GM12878 (cell line): ENCODE results near the gene CARD19. TPM values are rescaled to one million over a fixed set of nuclear protein-coding genes. Genes with fewer than 3 reads are reported as not detected.

Experiments used
- ATAC-seq: fragments of 200-7000 bp; cut with Tn5 transposase; 3 replicates; pipeline ENCODE4 v1.9.1; 2020; ENCODE audit warnings: mild to moderate bottlenecking, moderate library complexity
- BruUV-seq: library from RNA; stranded (reverse); fragments of 400-500 nt; replicated peaks from 2 replicates; lab custom pipeline; 2021; lab: Mats Ljungman, UMichigan
- CTCF ChIA-PET: fragments of 300-600 bp; sonication (Branson Sonifier 250); formaldehyde crosslinking; extraction: SDS; loops from one replicate; lab custom pipeline; 2021; ENCODE audit warnings: inconsistent platforms; lab: Yijun Ruan, JAX
- POLR2A ChIA-PET: fragments of 350-600 bp; formaldehyde crosslinking; extraction: SDS; loops from one replicate; lab custom pipeline; 2021; ENCODE audit warnings: inconsistent platforms; lab: Charles Lee
- RAD21 ChIA-PET: fragments of 300-600 bp; sonication (Branson Sonifier 250); formaldehyde crosslinking; loops from one replicate; lab custom pipeline; 2023; ENCODE audit warnings: antibody characterized with exemption; ENCODE audit not compliant: unreplicated experiment; lab: Charles Lee
- SMC1A ChIA-PET: fragments of 300-600 bp; sonication (Branson Sonifier 250); formaldehyde crosslinking; loops from one replicate; lab custom pipeline; 2023; ENCODE audit not compliant: unreplicated experiment, uncharacterized antibody; lab: Charles Lee
- DNase-seq: peaks from one replicate; pipeline ENCODE4 v3.0.0-alpha.2; 2011; ENCODE audit warnings: low read depth, low spot score
- FAIRE-seq: peaks from 3 replicates; lab custom pipeline; 2011; peaks lifted over from hg19 to GRCh38; lab: Jason Lieb, UNC
- H2AFZ ChIP-seq: 2 replicates; pipeline ENCODE4 v1.6.0; 2011; ENCODE audit warnings: low read depth, low read length, control low read depth; ENCODE audit not compliant: control insufficient read depth
- H3K27ac ChIP-seq: 2 replicates; pipeline ENCODE4 v1.5.1; 2011; ENCODE audit warnings: control low read depth; ENCODE audit not compliant: control insufficient read depth, insufficient read depth
- H3K27me3 ChIP-seq, 2 experiments: replicated peaks in 1 of 2; 2 replicates each; pipeline versions ENCODE4 v1.6.0 to v1.6.1; 2011; ENCODE audit warnings: low read length in 1 of 2; ENCODE audit not compliant: control insufficient read depth in 2 of 2, insufficient read depth in 2 of 2
- H3K36me3 ChIP-seq, 2 experiments: 2 replicates each; pipeline ENCODE4 v1.5.1; 2011; ENCODE audit warnings: low read length in 1 of 2; ENCODE audit not compliant: control insufficient read depth in 2 of 2, insufficient read depth in 2 of 2
- H3K4me1 ChIP-seq: 2 replicates; pipeline ENCODE4 v1.6.1; 2011; ENCODE audit warnings: mild to moderate bottlenecking, low read length, moderate library complexity, mixed read lengths; ENCODE audit not compliant: control insufficient read depth, insufficient read depth
- H3K4me2 ChIP-seq: 2 replicates; pipeline ENCODE4 v1.6.0; 2011; ENCODE audit warnings: control low read depth; ENCODE audit not compliant: control insufficient read depth, insufficient read depth
- H3K4me3 ChIP-seq: fragments of 200-600 bp; sonication (generic); 2 replicates; pipeline ENCODE4 v1.5.1; 2016
- H3K79me2 ChIP-seq: 2 replicates; pipeline ENCODE4 v1.6.0; 2011; ENCODE audit warnings: low read length; ENCODE audit not compliant: control insufficient read depth, insufficient read depth
- H3K9ac ChIP-seq: 2 replicates; pipeline ENCODE4 v1.8.0; 2011; ENCODE audit warnings: low read length, control low read depth, mixed read lengths; ENCODE audit not compliant: control insufficient read depth, insufficient read depth
- H3K9me3 ChIP-seq: replicated peaks from 3 replicates; pipeline ENCODE4 v1.5.1; 2011; ENCODE audit warnings: mild to moderate bottlenecking, low read length; ENCODE audit not compliant: control insufficient read depth, insufficient read depth
- H4K20me1 ChIP-seq: 2 replicates; pipeline ENCODE4 v1.6.0; 2011; ENCODE audit not compliant: control insufficient read depth, insufficient read depth
- BHLHE40 ChIP-seq, 2 experiments: fragments of 450-650 bp in 1 of 2; IDR thresholded peaks; 2 replicates each; pipeline ENCODE4 v1.6.1; 2011 to 2017; ENCODE audit warnings: low read depth in 2 of 2, borderline replicate concordance in 1 of 2, improper control_type of control experiment in 1 of 2, low read length in 1 of 2, mild to moderate bottlenecking in 1 of 2
- ESRRA ChIP-seq: IDR thresholded peaks from 2 replicates; pipeline ENCODE4 v1.6.1; 2012; ENCODE audit warnings: mild to moderate bottlenecking, low read length, improper control_type of control experiment
- MYB ChIP-seq: fragments of 150-350 bp; IDR thresholded peaks from 2 replicates; pipeline ENCODE4 v1.6.1; 2014; ENCODE audit warnings: mild to moderate bottlenecking, low read depth, low read length, borderline replicate concordance
- POU2F2 ChIP-seq: IDR thresholded peaks from 3 replicates; pipeline ENCODE4 v1.6.1; 2011; ENCODE audit warnings: low read depth, mild to moderate bottlenecking, low read length, borderline replicate concordance
- WGBS: methylation state at CpG from one replicate; pipeline ENCODE4 v1.1.6; 2016; ENCODE audit warnings: low lambda C conversion rate; ENCODE audit not compliant: insufficient replicate concordance, insufficient coverage; ENCODE audit errors: missing lambda C conversion rate; 5-methylcytosine and 5-hydroxymethylcytosine counted together
- in situ Hi-C: fragments of 300-500 bp; cut with MboI; formaldehyde crosslinking; loops from 9 replicates; pipeline ENCODE4 v1.14.3; 2018; ENCODE audit warnings: mixed read lengths
- intact Hi-C: fragments of 100-400 bp; cut with micrococcal nuclease; formaldehyde crosslinking; loops from one replicate; pipeline ENCODE4 v1.14.2; 2022; ENCODE audit not compliant: unreplicated experiment
- polyA plus RNA-seq, 11 experiments: library from polyadenylated mRNA; depleted of rRNA in 4 of 11; unstranded in 6 of 11; stranded (reverse) in 5 of 11; fragments of >200 nt; fragmentation: Nextera tagmentation in 4 of 11; fragmentation: Illumina TruSeq in 1 of 11; extraction: Ambion mirVana in 4 of 11; extraction: Trizol in 1 of 11; gene quantifications; 1 replicate in 1 of 11; 2 replicates in 10 of 11; pipeline versions ENCODE4 v1.2.1 to v1.2.3, GENCODE V29; 2011 to 2016; ENCODE audit warnings: inconsistent platforms in 2 of 11, missing spikeins in 2 of 11, low read depth in 1 of 11
- total RNA-seq, 4 experiments: library from RNA; depleted of rRNA in 3 of 4; stranded (reverse); fragments of >200 nt in 3 of 4; fragmentation: Illumina TruSeq in 1 of 4; extraction: Trizol in 1 of 4; gene quantifications; 2 replicates each; pipeline versions ENCODE4 v1.2.1 to v1.2.3, GENCODE V29; 2013 to 2021
- TF ChIP-seq, protein P1 (sequence below): fragments of 450-650 bp; IDR thresholded peaks from 2 replicates; pipeline ENCODE4 v1.6.1; 2017; ENCODE audit warnings: mild to moderate bottlenecking, moderate library complexity
- TF ChIP-seq, protein P2 (sequence below): fragments of 450-650 bp; IDR thresholded peaks from 2 replicates; pipeline ENCODE4 v1.6.1; 2018; ENCODE audit warnings: mild to moderate bottlenecking, low read depth, moderate library complexity; ENCODE audit not compliant: partially characterized antibody
- TF ChIP-seq, protein P3 (sequence below): fragments of 450-650 bp; IDR thresholded peaks from 2 replicates; pipeline ENCODE4 v1.6.1; 2018; ENCODE audit warnings: borderline replicate concordance, mild to moderate bottlenecking; ENCODE audit not compliant: partially characterized antibody

CARD19 gene
- total and polyA plus RNA-seq, 10 of the 15 experiments (the other 5 are each of a cell fraction or from before 2014, with no cell fraction given) = 0.61 to 41.6 (median 19.9) TPM

DNA sequence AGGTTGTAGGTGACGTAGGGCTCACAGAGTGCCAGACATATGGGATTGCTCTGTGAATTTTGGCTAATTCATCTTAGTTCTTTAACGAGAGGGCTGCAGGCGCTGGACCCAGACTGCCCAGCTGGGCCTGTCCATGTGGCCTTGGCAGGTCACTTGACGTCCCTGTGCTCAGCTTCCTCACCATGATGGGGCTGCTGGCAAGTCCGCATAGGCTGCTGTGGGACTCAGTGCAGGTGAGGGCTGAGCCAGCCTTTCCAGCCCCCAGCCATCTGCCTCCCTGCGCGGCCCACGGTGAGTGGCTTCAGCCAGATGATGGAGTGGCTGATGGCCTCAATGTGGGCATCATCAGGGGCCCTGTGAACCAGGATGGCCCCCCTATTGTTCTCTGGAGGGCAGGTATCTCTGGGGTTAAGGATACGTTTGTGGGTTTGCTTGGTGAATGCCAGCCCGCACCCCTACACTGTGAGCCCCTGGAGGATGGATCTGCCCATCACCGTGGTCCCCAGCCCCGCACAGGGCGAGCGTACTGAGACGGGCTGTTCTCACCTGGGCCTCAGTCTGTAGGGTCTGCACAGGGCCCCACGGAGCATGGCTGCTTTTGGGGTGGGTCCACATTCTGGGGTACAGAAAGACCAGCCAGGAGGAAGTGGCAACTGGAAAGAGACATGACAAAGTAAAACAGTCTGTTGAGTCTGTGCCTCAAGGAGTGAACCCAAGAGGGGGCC is 3.7 kb downstream of the CARD19 start (continued):
- TF ChIP-seq, protein P1, sequence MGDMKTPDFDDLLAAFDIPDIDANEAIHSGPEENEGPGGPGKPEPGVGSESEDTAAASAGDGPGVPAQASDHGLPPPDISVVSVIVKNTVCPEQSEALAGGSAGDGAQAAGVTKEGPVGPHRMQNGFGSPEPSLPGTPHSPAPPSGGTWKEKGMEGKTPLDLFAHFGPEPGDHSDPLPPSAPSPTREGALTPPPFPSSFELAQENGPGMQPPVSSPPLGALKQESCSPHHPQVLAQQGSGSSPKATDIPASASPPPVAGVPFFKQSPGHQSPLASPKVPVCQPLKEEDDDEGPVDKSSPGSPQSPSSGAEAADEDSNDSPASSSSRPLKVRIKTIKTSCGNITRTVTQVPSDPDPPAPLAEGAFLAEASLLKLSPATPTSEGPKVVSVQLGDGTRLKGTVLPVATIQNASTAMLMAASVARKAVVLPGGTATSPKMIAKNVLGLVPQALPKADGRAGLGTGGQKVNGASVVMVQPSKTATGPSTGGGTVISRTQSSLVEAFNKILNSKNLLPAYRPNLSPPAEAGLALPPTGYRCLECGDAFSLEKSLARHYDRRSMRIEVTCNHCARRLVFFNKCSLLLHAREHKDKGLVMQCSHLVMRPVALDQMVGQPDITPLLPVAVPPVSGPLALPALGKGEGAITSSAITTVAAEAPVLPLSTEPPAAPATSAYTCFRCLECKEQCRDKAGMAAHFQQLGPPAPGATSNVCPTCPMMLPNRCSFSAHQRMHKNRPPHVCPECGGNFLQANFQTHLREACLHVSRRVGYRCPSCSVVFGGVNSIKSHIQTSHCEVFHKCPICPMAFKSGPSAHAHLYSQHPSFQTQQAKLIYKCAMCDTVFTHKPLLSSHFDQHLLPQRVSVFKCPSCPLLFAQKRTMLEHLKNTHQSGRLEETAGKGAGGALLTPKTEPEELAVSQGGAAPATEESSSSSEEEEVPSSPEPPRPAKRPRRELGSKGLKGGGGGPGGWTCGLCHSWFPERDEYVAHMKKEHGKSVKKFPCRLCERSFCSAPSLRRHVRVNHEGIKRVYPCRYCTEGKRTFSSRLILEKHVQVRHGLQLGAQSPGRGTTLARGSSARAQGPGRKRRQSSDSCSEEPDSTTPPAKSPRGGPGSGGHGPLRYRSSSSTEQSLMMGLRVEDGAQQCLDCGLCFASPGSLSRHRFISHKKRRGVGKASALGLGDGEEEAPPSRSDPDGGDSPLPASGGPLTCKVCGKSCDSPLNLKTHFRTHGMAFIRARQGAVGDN = no peak
- TF ChIP-seq, protein P2, sequence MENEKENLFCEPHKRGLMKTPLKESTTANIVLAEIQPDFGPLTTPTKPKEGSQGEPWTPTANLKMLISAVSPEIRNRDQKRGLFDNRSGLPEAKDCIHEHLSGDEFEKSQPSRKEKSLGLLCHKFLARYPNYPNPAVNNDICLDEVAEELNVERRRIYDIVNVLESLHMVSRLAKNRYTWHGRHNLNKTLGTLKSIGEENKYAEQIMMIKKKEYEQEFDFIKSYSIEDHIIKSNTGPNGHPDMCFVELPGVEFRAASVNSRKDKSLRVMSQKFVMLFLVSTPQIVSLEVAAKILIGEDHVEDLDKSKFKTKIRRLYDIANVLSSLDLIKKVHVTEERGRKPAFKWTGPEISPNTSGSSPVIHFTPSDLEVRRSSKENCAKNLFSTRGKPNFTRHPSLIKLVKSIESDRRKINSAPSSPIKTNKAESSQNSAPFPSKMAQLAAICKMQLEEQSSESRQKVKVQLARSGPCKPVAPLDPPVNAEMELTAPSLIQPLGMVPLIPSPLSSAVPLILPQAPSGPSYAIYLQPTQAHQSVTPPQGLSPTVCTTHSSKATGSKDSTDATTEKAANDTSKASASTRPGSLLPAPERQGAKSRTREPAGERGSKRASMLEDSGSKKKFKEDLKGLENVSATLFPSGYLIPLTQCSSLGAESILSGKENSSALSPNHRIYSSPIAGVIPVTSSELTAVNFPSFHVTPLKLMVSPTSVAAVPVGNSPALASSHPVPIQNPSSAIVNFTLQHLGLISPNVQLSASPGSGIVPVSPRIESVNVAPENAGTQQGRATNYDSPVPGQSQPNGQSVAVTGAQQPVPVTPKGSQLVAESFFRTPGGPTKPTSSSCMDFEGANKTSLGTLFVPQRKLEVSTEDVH = no peak
- TF ChIP-seq POU2F2 = no peak

DNA sequence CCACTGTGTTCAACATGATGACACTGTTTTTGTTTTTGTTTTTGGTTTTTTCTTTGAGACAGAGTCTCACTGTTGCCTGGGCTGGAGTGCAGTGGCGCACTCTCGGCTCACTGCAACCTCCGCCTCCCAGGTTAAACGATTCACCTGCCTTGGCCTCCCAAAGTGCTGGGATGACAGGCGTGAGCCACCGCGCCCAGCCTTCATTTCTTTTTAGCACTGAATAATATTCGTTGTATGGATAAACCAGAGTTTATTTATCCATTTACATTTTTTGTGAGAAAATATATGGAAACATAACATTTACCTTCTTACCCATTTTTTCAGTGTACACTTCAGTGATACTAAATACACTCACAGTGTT is 4.2 kb downstream of the CARD19 start:
- Histone ChIP-seq H3K4me2 (no peak overlapping the region), H3K27ac (no peak overlapping the region), H3K36me3 (no peaks in the 10 kb centered on the region), H3K4me3 (no peak overlapping the region), H3K9me3 (peaks cover 2% of the 10 kb centered on the region), H3K79me2 (peaks cover 20% of the 10 kb centered on the region), H3K27me3 (no peaks in the 10 kb centered on the region), H3K9ac (no peak overlapping the region), H4K20me1 (no peaks in the 10 kb centered on the region), H3K4me1 (peaks cover 15% of the 10 kb centered on the region), H2AFZ (no peak overlapping the region)
- WGBS = 90% methylated on average over 8 of the region's 8 CpGs
- in situ Hi-C loops = no loop called here
- intact Hi-C loops = no loop called here
- FAIRE-seq (no peak), DNase-seq (no peak), ATAC-seq (no peak)
- SMC1A ChIA-PET = no interaction called here
- CTCF ChIA-PET = no interaction called here
- RAD21 ChIA-PET = no interaction called here
- no TSS peak for BruUV-seq
- POLR2A ChIA-PET = no interaction called here
- no peak for TF ChIP-seq ESRRA
- no peak for TF ChIP-seq MYB
- no peak for TF ChIP-seq BHLHE40 (IDR thresholded peaks at IDR 0.05; ENCODE audit: borderline replicate concordance in 1 of 2, low read depth in 2 of 2, low read length in 1 of 2)
- TF ChIP-seq, protein P3, sequence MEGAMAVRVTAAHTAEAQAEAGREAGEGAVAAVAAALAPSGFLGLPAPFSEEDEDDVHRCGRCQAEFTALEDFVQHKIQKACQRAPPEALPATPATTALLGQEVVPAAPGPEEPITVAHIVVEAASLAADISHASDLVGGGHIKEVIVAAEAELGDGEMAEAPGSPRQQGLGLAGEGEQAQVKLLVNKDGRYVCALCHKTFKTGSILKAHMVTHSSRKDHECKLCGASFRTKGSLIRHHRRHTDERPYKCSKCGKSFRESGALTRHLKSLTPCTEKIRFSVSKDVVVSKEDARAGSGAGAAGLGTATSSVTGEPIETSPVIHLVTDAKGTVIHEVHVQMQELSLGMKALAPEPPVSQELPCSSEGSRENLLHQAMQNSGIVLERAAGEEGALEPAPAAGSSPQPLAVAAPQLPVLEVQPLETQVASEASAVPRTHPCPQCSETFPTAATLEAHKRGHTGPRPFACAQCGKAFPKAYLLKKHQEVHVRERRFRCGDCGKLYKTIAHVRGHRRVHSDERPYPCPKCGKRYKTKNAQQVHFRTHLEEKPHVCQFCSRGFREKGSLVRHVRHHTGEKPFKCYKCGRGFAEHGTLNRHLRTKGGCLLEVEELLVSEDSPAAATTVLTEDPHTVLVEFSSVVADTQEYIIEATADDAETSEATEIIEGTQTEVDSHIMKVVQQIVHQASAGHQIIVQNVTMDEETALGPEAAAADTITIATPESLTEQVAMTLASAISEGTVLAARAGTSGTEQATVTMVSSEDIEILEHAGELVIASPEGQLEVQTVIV = no peak
